ENCODE results near the gene NPAS3.

The NPAS3 gene

GRCh38 chr14:32938719-32939253 lies at the start of gene NPAS3:
Gene NPAS3 (plus strand): TSS chr14:32938879.
- DNase-seq = no peak

GRCh38 chr14:32896979-32897697 lies 41.5 kb upstream of the NPAS3 start:
- DNase-seq = no peak

GRCh38 chr14:32897698-32898064 lies 41.0 kb upstream of the NPAS3 start:
- no peak for DNase-seq

GRCh38 chr14:32898876-32899275 lies 39.8 kb upstream of the NPAS3 start:
- no peak for DNase-seq

- no peak for DNase-seq
These were observed 38.1 kb upstream of the NPAS3 start for GRCh38 chr14:32900547-32900946.

- DNase-seq = no peak
These were observed 33.7 kb upstream of the NPAS3 start for GRCh38 chr14:32905013-32905412.

GRCh38 chr14:32906672-32907071 lies 32.0 kb upstream of the NPAS3 start:
- no peak for DNase-seq

GRCh38 chr14:32908196-32909084 lies 30.2 kb upstream of the NPAS3 start:
- no peak for DNase-seq

- no peak for DNase-seq
These were observed 25.0 kb upstream of the NPAS3 start for GRCh38 chr14:32913725-32914124.

GRCh38 chr14:32914391-32914790 lies 24.3 kb upstream of the NPAS3 start:
- no peak for DNase-seq

- no peak for DNase-seq
These were observed 17.9 kb upstream of the NPAS3 start for GRCh38 chr14:32920696-32921276.

GRCh38 chr14:32925439-32925838 lies 13.2 kb upstream of the NPAS3 start:
- no peak for DNase-seq

GRCh38 chr14:32932302-32932913 lies 6.3 kb upstream of the NPAS3 start:
- DNase-seq = no peak

GRCh38 chr14:32932914-32933628 lies 5.6 kb upstream of the NPAS3 start:
- DNase-seq = no peak

GRCh38 chr14:32933629-32934072 lies 5.0 kb upstream of the NPAS3 start:
- no peak for DNase-seq

GRCh38 chr14:32934073-32934880 lies 4.4 kb upstream of the NPAS3 start:
- DNase-seq = no peak

- DNase-seq = no peak
These were observed 3.6 kb upstream of the NPAS3 start for GRCh38 chr14:32934881-32935633.

- DNase-seq = peak; percentile 49
These were observed 781 bp downstream of the NPAS3 start for GRCh38 chr14:32939254-32940065.

GRCh38 chr14:32940066-32940651 lies 1.5 kb downstream of the NPAS3 start:
- DNase-seq = no peak

Data from T1000 (cell line).